ENCODE measurements around the gene HMMR. TPM values are rescaled to one million over a fixed set of nuclear protein-coding genes. Genes with fewer than 3 reads are reported as not detected.

Gene HMMR
- total and polyA plus RNA-seq, 9 of the 15 experiments (the other 6 are each of a cell fraction or from before 2014, with no cell fraction given): 74.9 to 133 (median 90.8) TPM

GRCh38 chr5:163505368-163506094, 45.1 kb downstream of the HMMR start, which contains the start of gene MAT2B (continued):
- TF ChIP-seq, protein P1, sequence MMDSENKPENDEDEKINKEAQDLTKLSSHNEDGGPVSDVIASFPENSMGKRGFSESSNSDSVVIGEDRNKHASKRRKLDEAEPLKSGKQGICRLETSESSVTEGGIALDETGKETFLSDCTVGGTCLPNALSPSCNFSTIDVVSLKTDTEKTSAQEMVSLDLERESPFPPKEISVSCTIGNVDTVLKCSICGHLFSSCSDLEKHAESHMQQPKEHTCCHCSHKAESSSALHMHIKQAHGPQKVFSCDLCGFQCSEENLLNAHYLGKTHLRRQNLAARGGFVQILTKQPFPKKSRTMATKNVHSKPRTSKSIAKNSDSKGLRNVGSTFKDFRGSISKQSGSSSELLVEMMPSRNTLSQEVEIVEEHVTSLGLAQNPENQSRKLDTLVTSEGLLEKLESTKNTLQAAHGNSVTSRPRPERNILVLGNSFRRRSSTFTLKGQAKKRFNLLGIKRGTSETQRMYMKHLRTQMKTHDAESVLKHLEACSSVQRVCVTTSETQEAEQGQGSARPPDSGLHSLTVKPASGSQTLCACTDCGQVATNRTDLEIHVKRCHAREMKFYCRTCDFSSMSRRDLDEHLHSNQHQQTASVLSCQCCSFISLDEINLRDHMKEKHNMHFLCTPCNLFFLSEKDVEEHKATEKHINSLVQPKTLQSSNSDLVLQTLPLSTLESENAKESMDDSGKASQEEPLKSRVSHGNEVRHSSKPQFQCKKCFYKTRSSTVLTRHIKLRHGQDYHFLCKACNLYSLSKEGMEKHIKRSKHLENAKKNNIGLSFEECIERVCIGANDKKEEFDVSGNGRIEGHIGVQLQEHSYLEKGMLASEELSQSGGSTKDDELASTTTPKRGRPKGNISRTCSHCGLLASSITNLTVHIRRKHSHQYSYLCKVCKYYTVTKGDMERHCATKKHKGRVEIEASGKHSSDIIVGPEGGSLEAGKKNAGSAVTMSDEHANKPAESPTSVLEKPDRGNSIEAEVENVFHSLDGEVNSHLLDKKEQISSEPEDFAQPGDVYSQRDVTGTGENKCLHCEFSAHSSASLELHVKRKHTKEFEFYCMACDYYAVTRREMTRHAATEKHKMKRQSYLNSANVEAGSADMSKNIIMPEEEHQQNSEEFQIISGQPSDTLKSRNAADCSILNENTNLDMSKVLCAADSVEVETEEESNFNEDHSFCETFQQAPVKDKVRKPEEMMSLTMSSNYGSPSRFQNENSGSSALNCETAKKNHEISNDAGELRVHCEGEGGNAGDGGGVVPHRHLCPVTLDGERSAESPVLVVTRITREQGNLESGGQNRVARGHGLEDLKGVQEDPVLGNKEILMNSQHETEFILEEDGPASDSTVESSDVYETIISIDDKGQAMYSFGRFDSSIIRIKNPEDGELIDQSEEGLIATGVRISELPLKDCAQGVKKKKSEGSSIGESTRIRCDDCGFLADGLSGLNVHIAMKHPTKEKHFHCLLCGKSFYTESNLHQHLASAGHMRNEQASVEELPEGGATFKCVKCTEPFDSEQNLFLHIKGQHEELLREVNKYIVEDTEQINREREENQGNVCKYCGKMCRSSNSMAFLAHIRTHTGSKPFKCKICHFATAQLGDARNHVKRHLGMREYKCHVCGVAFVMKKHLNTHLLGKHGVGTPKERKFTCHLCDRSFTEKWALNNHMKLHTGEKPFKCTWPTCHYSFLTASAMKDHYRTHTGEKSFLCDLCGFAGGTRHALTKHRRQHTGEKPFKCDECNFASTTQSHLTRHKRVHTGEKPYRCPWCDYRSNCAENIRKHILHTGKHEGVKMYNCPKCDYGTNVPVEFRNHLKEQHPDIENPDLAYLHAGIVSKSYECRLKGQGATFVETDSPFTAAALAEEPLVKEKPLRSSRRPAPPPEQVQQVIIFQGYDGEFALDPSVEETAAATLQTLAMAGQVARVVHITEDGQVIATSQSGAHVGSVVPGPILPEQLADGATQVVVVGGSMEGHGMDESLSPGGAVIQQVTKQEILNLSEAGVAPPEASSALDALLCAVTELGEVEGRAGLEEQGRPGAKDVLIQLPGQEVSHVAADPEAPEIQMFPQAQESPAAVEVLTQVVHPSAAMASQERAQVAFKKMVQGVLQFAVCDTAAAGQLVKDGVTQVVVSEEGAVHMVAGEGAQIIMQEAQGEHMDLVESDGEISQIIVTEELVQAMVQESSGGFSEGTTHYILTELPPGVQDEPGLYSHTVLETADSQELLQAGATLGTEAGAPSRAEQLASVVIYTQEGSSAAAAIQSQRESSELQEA (IDR thresholded peaks at IDR 0.05; ENCODE audit: low read depth): no peak
- TF ChIP-seq RB1 (IDR thresholded peaks at IDR 0.05; ENCODE audit: low read depth) (peak; percentile 68), NR2C2 (CRISPR knock-in tag; IDR thresholded peaks at IDR 0.05) (no peak), NR2C2 (tag; IDR thresholded peaks at IDR 0.05) (peak; percentile 94), IRF1 (CRISPR knock-in tag; IDR thresholded peaks at IDR 0.05; ENCODE audit: borderline replicate concordance) (no peak), PURB (CRISPR knock-in tag; IDR thresholded peaks at IDR 0.05; ENCODE audit: low read depth) (no peak), NONO (IDR thresholded peaks at IDR 0.05; ENCODE audit: low read depth in 2 of 2, low read length in 1 of 2) (peak; percentile 80 to 81)
- TF ChIP-seq, protein P2, sequence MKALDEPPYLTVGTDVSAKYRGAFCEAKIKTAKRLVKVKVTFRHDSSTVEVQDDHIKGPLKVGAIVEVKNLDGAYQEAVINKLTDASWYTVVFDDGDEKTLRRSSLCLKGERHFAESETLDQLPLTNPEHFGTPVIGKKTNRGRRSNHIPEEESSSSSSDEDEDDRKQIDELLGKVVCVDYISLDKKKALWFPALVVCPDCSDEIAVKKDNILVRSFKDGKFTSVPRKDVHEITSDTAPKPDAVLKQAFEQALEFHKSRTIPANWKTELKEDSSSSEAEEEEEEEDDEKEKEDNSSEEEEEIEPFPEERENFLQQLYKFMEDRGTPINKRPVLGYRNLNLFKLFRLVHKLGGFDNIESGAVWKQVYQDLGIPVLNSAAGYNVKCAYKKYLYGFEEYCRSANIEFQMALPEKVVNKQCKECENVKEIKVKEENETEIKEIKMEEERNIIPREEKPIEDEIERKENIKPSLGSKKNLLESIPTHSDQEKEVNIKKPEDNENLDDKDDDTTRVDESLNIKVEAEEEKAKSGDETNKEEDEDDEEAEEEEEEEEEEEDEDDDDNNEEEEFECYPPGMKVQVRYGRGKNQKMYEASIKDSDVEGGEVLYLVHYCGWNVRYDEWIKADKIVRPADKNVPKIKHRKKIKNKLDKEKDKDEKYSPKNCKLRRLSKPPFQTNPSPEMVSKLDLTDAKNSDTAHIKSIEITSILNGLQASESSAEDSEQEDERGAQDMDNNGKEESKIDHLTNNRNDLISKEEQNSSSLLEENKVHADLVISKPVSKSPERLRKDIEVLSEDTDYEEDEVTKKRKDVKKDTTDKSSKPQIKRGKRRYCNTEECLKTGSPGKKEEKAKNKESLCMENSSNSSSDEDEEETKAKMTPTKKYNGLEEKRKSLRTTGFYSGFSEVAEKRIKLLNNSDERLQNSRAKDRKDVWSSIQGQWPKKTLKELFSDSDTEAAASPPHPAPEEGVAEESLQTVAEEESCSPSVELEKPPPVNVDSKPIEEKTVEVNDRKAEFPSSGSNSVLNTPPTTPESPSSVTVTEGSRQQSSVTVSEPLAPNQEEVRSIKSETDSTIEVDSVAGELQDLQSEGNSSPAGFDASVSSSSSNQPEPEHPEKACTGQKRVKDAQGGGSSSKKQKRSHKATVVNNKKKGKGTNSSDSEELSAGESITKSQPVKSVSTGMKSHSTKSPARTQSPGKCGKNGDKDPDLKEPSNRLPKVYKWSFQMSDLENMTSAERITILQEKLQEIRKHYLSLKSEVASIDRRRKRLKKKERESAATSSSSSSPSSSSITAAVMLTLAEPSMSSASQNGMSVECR (CRISPR knock-in tag; IDR thresholded peaks at IDR 0.05): peak; percentile 74
- TF ChIP-seq, protein P3, sequence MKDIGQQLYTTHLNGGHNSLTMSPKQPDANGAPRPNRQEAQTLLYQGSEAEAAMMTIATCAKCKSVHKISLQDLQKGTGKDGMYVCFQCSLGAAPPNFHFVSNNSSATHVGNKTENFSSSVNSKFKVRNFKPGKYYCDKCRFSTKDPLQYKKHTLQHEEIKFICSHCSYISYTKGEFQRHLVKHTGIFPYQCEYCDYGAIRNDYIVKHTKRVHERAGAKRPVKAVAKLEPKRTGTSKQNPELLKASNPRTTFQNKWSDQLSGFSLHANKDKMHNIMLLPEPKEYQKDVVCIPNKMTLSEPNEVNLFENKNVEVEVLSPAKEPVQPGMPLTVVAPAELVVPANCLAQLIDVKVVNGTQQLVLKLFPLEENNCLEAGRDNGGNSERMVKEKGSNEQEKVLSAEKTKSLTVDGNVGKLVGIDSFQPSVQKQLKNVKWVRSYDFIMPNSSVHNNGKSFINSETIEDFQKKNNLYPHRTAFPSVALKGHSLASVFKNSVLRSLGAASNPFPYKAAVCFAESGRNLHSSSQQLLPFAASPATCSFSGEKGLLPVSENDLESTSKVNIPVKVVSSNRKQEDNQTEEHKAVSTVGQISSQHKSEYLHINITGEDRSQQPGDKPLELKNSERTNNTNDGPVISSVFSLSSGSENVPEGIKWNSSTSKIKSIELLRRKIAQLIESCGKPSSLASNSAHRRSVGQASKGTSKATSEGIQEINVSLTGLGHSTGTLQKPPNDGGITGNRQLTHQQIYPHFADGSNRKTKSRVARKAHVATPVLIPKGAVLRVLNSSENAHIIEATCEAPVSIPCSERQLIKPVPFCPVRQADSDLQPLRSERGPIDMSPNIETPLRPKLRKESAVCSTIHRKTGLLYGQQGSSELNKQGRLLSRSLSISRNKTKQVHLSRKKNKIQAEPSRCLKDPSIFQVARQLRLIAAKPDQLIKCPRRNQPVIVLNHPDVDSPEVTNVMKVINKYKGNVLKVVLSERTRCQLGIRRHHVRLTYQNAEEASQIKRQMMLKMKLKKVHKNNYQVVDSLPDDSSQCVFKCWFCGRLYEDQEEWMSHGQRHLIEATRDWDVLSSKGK (CRISPR knock-in tag; IDR thresholded peaks at IDR 0.05): no peak

All from K562 (cell line).